DND-41 (cell line): ENCODE data around the gene SIAH1.

Experiments
- EZH2 ChIP-seq: IDR thresholded peaks from 3 replicates; pipeline ENCODE4 v1.6.1; 2012; ENCODE audit warnings: borderline replicate concordance, low read depth, mild to moderate bottlenecking, moderate library complexity, low read length, inconsistent platforms; ENCODE audit not compliant: severe bottlenecking
- TF ChIP-seq, protein P1 (sequence below): IDR thresholded peaks from 2 replicates; pipeline ENCODE4 v1.5.1; 2012; ENCODE audit warnings: borderline replicate concordance, low read length, moderate library complexity, mild to moderate bottlenecking; ENCODE audit not compliant: poor library complexity, severe bottlenecking; ENCODE audit errors: extremely low read depth

DNA sequence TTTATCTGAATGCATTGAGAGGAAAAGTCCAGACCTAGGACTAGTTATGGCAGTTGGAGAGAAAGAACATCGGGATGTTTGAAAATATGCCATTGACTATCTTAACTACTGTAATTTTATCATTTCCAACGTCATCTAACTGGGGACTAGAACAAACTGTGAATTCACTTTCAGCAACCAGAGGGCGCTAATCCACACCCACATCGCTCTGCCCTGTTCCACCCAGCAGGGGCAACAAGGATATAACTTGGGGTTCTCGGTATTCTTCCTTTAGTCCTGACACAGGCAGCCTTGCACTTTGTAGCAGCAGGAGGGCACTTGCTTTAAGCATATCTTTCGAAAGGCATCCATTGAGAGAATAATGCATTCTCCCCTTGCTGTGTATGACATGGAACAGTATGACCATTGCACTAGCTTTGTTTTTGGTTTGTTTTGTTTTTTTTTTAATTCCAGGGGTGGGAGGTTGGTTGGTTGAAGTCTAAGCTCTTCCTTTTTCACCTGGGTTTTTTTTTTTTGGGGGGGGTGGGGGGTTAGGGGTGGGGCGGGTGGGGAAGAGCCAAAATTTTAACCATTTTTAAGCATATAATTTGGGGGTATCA, 31.5 kb downstream of the SIAH1 start:
- TF ChIP-seq EZH2: no peak
- TF ChIP-seq, protein P1, sequence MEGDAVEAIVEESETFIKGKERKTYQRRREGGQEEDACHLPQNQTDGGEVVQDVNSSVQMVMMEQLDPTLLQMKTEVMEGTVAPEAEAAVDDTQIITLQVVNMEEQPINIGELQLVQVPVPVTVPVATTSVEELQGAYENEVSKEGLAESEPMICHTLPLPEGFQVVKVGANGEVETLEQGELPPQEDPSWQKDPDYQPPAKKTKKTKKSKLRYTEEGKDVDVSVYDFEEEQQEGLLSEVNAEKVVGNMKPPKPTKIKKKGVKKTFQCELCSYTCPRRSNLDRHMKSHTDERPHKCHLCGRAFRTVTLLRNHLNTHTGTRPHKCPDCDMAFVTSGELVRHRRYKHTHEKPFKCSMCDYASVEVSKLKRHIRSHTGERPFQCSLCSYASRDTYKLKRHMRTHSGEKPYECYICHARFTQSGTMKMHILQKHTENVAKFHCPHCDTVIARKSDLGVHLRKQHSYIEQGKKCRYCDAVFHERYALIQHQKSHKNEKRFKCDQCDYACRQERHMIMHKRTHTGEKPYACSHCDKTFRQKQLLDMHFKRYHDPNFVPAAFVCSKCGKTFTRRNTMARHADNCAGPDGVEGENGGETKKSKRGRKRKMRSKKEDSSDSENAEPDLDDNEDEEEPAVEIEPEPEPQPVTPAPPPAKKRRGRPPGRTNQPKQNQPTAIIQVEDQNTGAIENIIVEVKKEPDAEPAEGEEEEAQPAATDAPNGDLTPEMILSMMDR: peak; percentile 95
